GM19468 (cell line): ENCODE measurements around the gene TEX38.
"Not testable (repeated sequence)": the region's sequence is repeated elsewhere in the genome, so short reads cannot be mapped to it uniquely, and the experiment has no call there.

ENCODE experiments used
- ATAC-seq: cut with Tn5 transposase; IDR thresholded peaks from one replicate; pipeline ENCODE4 v1.9.1; 2021; ENCODE audit warnings: mild to moderate bottlenecking, moderate library complexity, moderate number of reproducible peaks; ENCODE audit not compliant: unreplicated experiment; ENCODE audit errors: extremely low read depth

TEX38 gene

DNA sequence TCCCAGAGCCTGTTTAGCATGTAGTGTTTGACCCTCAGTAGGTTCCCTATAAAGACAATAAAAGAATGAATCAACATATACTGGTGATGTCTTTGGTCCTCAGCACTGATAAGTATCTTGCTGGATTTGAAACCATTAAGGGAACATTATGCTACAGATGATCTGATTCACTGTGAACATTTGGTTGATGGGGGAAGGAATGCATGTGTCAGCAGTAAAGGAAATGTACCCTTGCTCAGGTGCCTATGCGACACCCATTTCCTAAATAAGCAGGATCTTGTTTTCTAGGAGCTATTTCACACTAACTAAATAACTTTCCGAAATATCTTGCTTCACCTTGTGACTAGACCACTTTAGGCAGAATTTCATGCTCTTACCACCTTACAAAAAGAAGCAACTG lies 13.0 kb downstream of the TEX38 start:
- ATAC-seq = no peak

DNA sequence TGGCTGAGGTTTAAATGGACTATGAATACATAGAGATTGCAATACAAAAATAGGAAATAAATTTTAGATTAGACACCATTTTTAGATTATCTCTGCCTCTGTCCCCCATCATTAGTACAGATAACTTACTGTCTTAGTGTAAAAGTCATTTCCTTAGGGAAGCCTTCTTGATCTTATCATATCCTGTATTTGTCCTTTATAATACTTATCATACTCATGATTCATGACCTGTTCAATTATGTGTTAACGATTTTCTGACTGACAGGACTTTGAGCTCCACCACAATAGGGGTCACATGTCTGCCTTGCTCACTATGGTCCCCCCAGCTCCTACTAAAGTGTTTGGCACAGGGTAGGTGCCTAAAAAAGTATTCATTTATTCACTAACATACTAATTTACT lies 14.6 kb downstream of the TEX38 start:
- no peak for ATAC-seq

- ATAC-seq = no peak
Measured at GRCh38 chr1:46687093-46687659, 15.5 kb downstream of the TEX38 start.

DNA sequence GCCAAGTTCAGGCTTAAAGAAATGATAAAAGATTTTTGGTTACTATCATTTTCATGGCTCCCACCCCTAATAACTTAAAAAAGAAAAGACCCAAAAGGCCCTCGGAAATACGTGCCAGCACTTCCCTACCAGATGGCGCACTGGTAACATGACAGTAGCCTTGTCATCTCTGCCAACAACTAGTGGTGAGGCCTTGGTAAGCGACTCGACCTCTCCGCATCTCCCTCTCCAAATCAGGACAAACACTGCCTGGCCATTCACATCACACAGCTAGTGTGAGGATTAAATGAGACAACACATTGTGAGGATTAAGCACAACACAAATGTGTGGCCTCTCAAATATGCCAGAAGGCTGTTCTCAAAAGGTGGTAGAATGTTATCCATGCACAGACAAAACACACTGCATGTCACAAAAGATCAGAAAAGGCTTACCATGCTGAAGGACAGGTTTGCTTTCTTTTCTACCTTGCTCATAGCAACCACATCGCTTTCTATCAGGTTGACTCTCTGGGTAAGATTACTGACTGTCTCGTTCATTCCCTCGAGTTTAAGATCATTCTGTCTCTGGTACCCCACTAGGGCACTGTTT lies 16.4 kb downstream of the TEX38 start:
- no peak for ATAC-seq

DNA sequence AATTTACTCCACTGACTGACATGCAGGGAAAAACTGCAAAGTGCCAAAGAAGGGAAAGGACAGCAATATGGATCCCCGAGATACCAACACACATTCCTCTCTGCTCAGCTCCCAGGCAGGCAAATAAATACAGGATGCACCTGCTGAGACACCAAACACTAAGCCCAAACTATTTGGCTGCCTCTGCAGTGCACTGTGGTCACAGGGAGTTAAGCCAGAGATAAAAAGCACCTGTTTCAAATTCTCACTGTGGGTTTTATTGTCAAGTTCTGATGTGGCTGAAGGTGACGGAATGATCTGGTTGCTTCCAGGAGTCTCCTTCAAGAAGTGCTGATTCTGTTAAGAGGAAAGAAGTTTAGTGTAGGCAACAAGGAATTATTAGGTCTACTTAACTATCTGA lies 17.7 kb downstream of the TEX38 start:
- ATAC-seq = no peak

DNA sequence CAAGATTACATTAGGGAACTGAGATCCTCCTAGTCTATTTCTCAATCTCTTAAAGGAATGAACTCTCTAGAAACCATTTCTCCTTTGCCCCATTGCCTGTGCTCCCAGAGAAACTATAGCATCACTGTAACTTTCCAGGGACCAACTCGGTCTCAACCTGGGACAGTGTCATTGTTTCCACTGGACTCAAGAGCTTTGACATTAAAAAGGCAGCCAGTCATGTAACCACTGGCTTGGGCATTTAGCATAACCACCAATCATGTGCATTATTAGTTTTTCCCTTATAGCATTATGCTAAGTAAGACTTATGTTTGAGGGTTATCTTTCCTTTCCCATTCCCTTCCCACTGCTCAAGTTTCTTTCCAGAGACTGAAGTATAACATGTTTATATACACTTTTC lies 18.2 kb downstream of the TEX38 start:
- ATAC-seq = no peak

- ATAC-seq = no peak
Measured at GRCh38 chr1:46690931-46691421, 19.3 kb downstream of the TEX38 start.

DNA sequence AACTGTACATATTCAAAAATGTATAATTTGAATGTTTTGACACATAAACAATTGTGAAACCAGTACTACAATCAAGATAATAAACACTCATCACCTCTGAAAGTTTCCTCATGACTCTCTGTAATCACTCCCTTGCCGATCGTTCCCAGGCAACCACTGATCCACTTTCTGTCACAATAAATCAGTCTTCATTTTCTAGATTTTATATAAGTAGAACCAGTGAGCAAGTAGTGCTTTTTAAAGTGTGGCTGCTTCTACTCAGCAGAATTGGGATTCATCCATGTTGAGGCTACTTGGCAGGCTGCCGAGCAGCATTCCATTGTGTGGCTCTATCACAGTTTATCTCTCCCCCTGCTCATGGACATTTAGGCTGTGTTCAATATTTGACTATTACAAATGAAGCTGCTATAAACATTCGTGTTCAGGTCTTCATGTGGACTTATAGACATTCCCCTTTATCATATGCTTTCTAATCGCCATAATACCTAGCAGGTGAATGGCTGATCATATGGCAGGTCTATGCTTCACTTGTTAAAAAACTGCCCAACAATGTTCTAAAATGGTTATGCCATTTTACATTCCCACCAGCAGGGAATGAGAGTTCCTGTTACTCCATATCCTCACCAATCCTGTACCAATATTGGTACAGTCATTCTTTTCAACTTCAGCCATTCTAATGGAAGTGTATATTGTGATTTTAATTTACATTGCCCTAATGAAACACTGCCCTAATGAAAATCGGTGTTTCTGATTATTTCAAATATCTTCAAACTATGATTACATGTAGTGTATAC lies 20.5 kb downstream of the TEX38 start:
- no peak for ATAC-seq

DNA sequence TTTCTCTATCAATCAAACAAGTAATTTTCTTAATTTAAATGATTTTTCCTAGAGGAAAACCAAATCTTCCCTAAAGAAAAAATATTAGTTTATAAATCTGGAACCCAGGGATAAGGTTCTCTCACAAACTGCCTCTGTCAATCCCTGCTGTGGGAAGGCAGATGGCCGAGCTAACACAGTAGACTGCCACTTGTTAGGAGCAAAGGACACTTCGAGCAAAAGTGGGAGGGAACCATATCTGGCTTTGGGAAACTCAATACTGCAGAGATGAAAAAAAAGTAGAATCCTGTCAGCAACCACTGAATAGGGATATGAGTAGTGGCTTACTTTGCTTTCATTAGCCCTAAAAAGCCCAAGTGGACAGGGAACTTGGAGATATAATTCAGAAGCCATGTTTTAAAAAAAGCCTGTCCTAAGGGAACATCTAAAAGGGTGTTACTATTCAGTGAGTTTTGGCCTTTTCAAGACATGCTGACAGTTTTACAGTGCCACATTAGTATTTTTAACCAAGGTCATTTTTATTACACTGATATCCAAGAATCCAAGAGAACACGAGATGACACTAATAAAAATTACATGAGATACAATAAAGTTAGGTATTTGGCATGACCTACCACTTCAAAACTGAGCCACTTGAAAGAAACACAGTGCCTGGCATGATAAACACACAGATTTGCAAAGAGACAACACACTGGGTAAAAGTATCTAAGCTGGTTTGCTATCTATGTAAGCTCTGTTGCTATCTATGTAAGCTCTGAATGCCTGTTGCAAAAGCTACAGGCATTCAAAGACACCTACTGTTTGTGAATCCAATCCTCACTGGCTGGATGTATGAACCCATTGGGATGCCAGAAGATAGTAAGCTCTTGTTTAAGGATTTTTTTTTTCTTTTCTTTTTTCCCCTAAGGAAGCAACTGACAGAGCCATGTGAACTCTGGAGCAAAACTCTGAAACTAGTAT lies 21.4 kb downstream of the TEX38 start:
- no peak for ATAC-seq

GRCh38 chr1:46694676-46695075 lies 23.0 kb downstream of the TEX38 start:
- ATAC-seq = not testable (repeated sequence)

DNA sequence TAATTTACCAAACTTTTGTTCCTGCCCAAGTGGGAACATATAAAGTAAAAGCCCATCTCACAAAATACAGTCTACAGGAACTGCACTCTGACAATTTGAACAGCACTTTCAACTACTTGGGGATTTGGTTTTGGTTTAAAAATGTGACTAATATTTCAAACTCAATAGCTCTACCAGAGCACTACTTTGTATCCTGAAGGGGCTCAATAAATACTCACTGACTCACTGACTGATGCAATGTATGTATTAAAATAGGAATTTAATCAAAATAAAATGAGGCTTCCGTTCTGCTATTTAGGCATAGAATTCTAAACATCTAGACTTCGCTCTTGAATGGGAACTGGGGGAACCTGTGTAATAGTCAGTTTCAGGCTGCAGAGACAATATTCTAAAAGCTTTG lies 25.4 kb downstream of the TEX38 start:
- no peak for ATAC-seq

DNA sequence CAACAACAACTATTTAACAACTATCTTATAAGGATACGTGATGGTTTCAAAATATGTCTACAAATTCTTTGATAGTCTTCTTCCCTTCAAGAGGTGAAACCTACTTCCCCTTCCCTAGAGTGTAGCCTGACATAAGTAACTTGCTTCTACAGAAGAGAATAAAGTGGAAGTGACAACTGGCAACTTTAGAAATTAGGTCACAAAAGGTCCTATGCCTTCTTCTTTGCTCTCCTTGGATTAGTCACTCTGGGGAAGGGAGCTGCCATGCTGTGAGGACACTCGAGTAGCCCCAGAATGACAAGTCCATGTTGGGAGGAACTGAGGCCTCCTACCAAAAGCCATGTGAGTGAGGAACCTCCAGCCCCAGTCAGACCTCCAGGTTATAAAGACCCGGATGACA lies 28.0 kb downstream of the TEX38 start:
- no peak for ATAC-seq

DNA sequence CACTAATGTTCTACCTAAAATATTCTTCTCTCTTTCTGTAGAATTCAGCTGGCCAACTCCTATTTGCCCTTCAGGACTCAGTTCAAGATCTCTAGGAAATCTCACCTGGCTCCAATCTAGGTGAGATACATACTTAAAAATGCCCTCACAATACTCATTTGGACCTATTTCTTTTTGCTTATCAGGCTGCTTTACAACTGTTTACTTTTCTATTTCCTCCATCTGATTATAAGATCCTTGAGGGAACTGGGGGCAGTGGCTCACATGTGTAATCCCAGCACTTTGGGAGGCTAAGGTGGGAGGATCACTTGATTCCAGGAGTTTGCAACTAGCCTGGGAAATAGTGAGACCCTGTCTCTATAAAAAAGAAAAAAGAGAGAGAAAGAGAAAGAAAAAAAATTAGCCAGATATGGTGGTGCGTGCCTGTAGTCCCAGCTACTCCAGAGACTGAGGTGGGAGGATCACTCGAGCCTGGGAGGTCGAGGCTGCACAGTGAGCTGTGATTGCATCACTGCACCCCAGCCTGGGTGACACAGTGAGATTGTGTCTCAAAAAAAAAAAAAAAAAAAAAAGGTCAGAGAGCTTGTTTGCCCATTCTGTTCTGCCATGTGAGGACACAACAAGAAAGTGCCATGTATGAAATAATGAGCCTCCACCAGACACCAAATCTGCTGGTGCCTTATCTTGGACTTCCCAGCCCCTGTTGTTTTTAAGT lies 32.4 kb downstream of the TEX38 start:
- no peak for ATAC-seq

- no peak for ATAC-seq
Measured at GRCh38 chr1:46705408-46705807, 33.8 kb downstream of the TEX38 start.

DNA sequence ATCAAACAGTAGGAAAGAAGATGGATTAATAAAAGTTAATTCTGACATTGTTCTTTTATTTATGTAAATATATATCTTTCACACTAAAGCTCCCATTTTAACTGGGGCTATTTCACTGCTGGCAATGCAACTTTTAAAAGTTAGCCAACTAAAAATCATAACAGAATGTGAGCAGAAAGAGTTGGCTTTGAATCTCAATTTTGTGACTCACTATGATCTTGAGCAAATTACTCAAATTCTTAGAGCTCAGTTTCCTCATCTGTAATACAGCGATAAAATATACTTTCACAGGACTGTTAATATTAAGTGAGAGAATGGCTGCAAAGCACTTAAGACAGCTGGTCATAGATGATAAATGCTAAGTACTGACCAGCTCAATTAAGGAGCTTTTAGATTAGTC lies 36.5 kb downstream of the TEX38 start:
- no peak for ATAC-seq

- no peak for ATAC-seq
Measured at GRCh38 chr1:46714976-46715375, 43.3 kb downstream of the TEX38 start.

DNA sequence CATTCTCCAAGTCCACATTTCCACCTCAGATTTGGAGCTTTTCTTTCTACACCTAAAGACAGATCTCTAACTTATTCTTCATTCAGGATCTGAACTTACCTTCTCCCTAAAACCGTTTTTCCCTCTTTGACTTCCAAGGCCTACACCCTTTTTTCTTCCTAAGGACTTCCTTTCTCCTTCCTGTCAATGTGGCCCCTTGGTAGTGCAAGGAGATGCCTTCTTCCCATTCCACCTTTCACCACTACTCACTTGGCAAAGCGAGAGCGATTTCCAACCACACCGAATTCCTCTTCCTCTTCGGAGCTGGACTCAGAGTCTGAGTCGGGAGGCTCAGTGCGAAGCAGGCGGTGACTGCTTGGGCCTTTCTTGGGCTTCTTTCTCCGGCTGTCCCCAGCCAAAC lies 46.0 kb downstream of the TEX38 start:
- ATAC-seq = no peak

DNA sequence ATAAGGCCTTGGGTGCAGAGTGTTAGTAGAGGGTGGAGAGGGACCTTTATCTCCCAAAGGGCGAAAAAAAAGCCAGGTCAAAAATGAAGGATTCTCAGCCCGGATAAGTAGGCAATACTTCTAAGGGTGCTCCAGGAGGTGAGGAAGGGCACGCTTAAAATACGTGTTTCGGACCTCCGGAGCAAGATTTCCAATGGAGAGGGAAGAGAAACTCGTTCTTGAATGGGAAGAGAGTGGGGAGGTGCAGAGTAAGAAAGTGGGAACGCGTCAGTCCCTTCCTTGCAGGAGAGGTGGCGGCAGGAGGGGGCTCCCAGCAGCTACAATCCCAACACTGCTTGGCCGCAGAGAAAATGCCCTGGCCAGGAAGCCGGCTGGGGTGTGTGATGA lies 46.7 kb downstream of the TEX38 start:
- no peak for ATAC-seq

DNA sequence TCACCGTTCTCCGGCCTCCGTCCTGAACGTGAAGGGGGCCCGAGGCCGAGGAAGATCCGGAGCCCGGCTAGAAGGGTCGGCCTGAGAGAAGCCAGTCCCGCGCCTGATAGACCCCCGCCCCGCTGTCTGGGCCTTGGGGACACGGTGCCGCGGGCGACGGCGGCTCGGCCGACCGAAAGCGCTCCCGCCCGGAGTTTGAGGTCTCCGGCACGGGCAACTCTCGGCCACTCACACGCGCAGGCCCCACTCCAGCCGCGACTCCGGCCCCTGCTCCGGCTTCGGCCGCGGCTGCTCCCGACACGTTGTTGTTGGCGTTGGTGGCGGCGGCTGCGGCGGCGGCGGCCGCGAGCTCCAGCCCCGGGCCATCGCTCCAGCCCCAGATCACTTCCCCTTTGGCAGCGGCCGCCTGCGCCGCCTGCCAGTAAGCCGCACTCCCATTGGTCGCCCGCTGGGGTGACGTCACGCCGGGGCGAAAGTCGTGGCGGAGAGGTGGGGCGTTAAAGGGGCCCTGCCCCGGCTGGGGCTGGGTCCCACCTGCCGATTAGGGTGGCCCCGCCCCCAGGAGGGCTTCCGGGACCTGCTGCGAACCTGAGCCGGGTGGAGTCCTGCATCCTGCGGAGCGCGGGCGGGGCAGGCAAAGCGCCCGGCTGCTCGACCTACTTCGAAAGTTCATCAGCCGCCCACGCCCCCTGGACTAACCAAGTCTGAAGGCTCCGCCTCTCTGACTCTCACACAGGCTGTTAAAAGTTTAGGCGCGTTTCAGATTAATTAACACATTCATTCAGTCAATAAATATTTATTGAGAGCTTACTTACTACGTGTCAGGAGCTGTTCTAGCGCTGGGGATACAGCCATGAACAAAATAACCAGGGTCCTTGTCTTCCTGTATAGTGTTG lies 47.3 kb downstream of the TEX38 start, which contains the start of gene EFCAB14:
Gene EFCAB14 (minus strand): TSS at position 388 of the 896 bp plus-strand sequence. CDS start 1,027 bp downstream, outside the sequence.
- ATAC-seq = peak; percentile 97
